HG03575 (cell line): ENCODE results near the gene TMEM129.

Experiments
- ATAC-seq: cut with Tn5 transposase; IDR thresholded peaks from one replicate; pipeline ENCODE4 v1.9.1; 2021; ENCODE audit not compliant: unreplicated experiment, insufficient number of reproducible peaks, low FRiP score; ENCODE audit errors: extremely low read depth

The TMEM129 gene

GRCh38 chr4:1759170-1759817 is 38.2 kb upstream of the TMEM129 start:
- no peak for ATAC-seq

GRCh38 chr4:1758306-1759121 is 37.4 kb upstream of the TMEM129 start:
- ATAC-seq = no peak

GRCh38 chr4:1757836-1758235 is 36.7 kb upstream of the TMEM129 start:
- ATAC-seq = no peak

- ATAC-seq = no peak
Measured at GRCh38 chr4:1756893-1757779, 36.0 kb upstream of the TMEM129 start.

- ATAC-seq = no peak
Measured at GRCh38 chr4:1756079-1756478, 35.0 kb upstream of the TMEM129 start.

- no peak for ATAC-seq
Measured at GRCh38 chr4:1755297-1755696, 34.2 kb upstream of the TMEM129 start.

- ATAC-seq = no peak
Measured at GRCh38 chr4:1754336-1754735, 33.2 kb upstream of the TMEM129 start.

- ATAC-seq = no peak
Measured at GRCh38 chr4:1753697-1754311, 32.7 kb upstream of the TMEM129 start.

GRCh38 chr4:1753294-1753696 is 32.2 kb upstream of the TMEM129 start:
- ATAC-seq = no peak

GRCh38 chr4:1752284-1753041 is 31.3 kb upstream of the TMEM129 start:
- no peak for ATAC-seq

- ATAC-seq = no peak
Measured at GRCh38 chr4:1751919-1752283, 30.8 kb upstream of the TMEM129 start.

GRCh38 chr4:1751155-1751918 is 30.2 kb upstream of the TMEM129 start:
- no peak for ATAC-seq

GRCh38 chr4:1750381-1751154 is 29.4 kb upstream of the TMEM129 start:
- no peak for ATAC-seq

GRCh38 chr4:1749826-1750225 is 28.7 kb upstream of the TMEM129 start:
- ATAC-seq = no peak

- ATAC-seq = no peak
Measured at GRCh38 chr4:1749370-1749769, 28.2 kb upstream of the TMEM129 start.

GRCh38 chr4:1748465-1748995 is 27.4 kb upstream of the TMEM129 start:
- ATAC-seq = no peak

GRCh38 chr4:1747603-1747967 is 26.5 kb upstream of the TMEM129 start:
- ATAC-seq = no peak
